CD4-positive, CD25-positive, alpha-beta regulatory T cell (primary cell): ENCODE results near the gene HTR2A. TPM values are rescaled to one million over a fixed set of nuclear protein-coding genes. Genes with fewer than 3 reads are reported as not detected.

Experiments
- ATAC-seq, 2 donors: fragments of 150-1000 bp; cut with Tn5 transposase; one replicate each; pipeline ENCODE4 v1.10.0; 2021; ENCODE audit warnings: low read depth in 2 of 2, moderate number of reproducible peaks in 2 of 2, moderate library complexity in 1 of 2
- DNase-seq, 3 donors: peaks; one replicate each; pipeline versions ENCODE4 v3.0.0 to v3.0.0-alpha.2; 2012 to 2022; ENCODE audit warnings: mixed read lengths in 1 of 3
- H3K27ac ChIP-seq: one replicate; pipeline ENCODE4 v1.7.0; 2013; ENCODE audit warnings: mild to moderate bottlenecking, low read length; ENCODE audit not compliant: insufficient read depth, poor library complexity, severe bottlenecking
- H3K27me3 ChIP-seq: one replicate; pipeline ENCODE4 v1.7.0; 2013; ENCODE audit warnings: low read length; ENCODE audit not compliant: control insufficient read depth, insufficient read depth
- H3K36me3 ChIP-seq: one replicate; pipeline ENCODE4 v1.7.0; 2013; ENCODE audit warnings: mild to moderate bottlenecking, low read length, moderate library complexity; ENCODE audit not compliant: control insufficient read depth, insufficient read depth
- H3K4me1 ChIP-seq: 2 replicates; pipeline ENCODE4 v1.7.0; 2013; ENCODE audit warnings: mild to moderate bottlenecking, low read length; ENCODE audit not compliant: insufficient read depth, control insufficient read depth, poor library complexity, severe bottlenecking
- H3K4me3 ChIP-seq: one replicate; pipeline ENCODE4 v1.7.0; 2013; ENCODE audit warnings: low read depth, mild to moderate bottlenecking, low read length, moderate library complexity
- H3K9me3 ChIP-seq, 2 experiments: 1 replicate in 1 of 2; 2 replicates in 1 of 2; pipeline ENCODE4 v1.7.0; 2013; ENCODE audit warnings: low read length in 2 of 2, mild to moderate bottlenecking in 1 of 2, moderate library complexity in 1 of 2; ENCODE audit not compliant: control insufficient read depth in 2 of 2
- H3K27ac Mint-ChIP-seq, 3 donors: one replicate each; pipeline ENCODE4 v1.8.0; 2020 to 2022; ENCODE audit warnings: mild to moderate bottlenecking in 3 of 3, mixed read lengths in 3 of 3, moderate library complexity in 2 of 3
- H3K27me3 Mint-ChIP-seq: one replicate; pipeline ENCODE4 v1.8.0; 2022; ENCODE audit warnings: mild to moderate bottlenecking, mixed read lengths
- H3K36me3 Mint-ChIP-seq: one replicate; pipeline ENCODE4 v1.8.0; 2020; ENCODE audit warnings: mixed read lengths
- H3K4me1 Mint-ChIP-seq, 4 donors: one replicate each; pipeline ENCODE4 v1.8.0; 2020 to 2022; ENCODE audit warnings: mixed read lengths in 4 of 4, mild to moderate bottlenecking in 1 of 4
- H3K4me3 Mint-ChIP-seq, 4 donors: one replicate each; pipeline ENCODE4 v1.8.0; 2020 to 2022; ENCODE audit warnings: mild to moderate bottlenecking in 4 of 4, mixed read lengths in 4 of 4, moderate library complexity in 3 of 4
- H3K9me3 Mint-ChIP-seq, 7 donors: one replicate each; pipeline ENCODE4 v1.8.0; 2020 to 2022; ENCODE audit warnings: mixed read lengths in 7 of 7, mild to moderate bottlenecking in 3 of 7, moderate library complexity in 2 of 7
- polyA plus RNA-seq, 4 donors: library from polyadenylated mRNA; unstranded; fragments of 300-500 nt; fragmentation: Illumina TruSeq; gene quantifications; one replicate each; pipeline ENCODE4 v1.2.3, GENCODE V29; 2021
- total RNA-seq: library from RNA; stranded (reverse); gene quantifications from one replicate; pipeline ENCODE4 v1.2.3, GENCODE V29; 2022

Gene HTR2A
- total RNA-seq: not detected
- polyA plus RNA-seq: not detected

GRCh38 chr13:46896341-46897137 lies at the start of gene HTR2A:
TSS of gene HTR2A (minus strand) at chr13:46897053. CDS start at chr13:46895906, 1,147 bp downstream.
- H3K27ac Mint-ChIP-seq: peak within 1 kb of the TSS in 1 of 3 donors; percentile 12
- Histone ChIP-seq H3K27me3 (peaks cover 24% of the 10 kb centered on the region), H3K4me1 (peaks cover 10% of the 10 kb centered on the region), H3K4me3 (no peak within 1 kb of the TSS), H3K9me3 (no peaks in the 10 kb centered on the region), H3K36me3 (no peaks in the 10 kb centered on the region), H3K27ac (no peak within 1 kb of the TSS)
- H3K4me3 Mint-ChIP-seq: peak within 1 kb of the TSS in 2 of 4 donors; percentile 41 to 70
- peaks cover 0 to 1% (median 0%) of the 10 kb centered on the region in 7 donors for H3K9me3 Mint-ChIP-seq
- no peak for ATAC-seq
- no peaks in the 10 kb centered on the region for H3K36me3 Mint-ChIP-seq
- no peak for DNase-seq
- peaks cover 63% of the 10 kb centered on the region for H3K27me3 Mint-ChIP-seq
- peaks cover 0 to 22% (median 10%) of the 10 kb centered on the region in 4 donors for H3K4me1 Mint-ChIP-seq

- H3K27me3 ChIP-seq: peaks cover 3% of the 10 kb centered on the region
- no peak for DNase-seq
- no peak overlapping the region for H3K27ac ChIP-seq
- Mint-ChIP-seq H3K9me3 (peaks cover 0 to 17% (median 4%) of the 10 kb centered on the region in 7 donors), H3K27me3 (no peaks in the 10 kb centered on the region), H3K4me1 (no peaks in the 10 kb centered on the region), H3K27ac (no peak overlapping the region), H3K4me3 (no peak overlapping the region), H3K36me3 (no peaks in the 10 kb centered on the region)
- no peak overlapping the region for H3K4me3 ChIP-seq
- H3K9me3 ChIP-seq: peaks cover 0 to 3% of the 10 kb centered on the region in 2 experiments
- no peaks in the 10 kb centered on the region for H3K4me1 ChIP-seq
- ATAC-seq: no peak
- no peaks in the 10 kb centered on the region for H3K36me3 ChIP-seq
Measured at GRCh38 chr13:46936525-46936924, 39.7 kb upstream of the HTR2A start.

GRCh38 chr13:46934749-46935148 lies 37.9 kb upstream of the HTR2A start:
- Histone ChIP-seq H3K4me1 (no peaks in the 10 kb centered on the region), H3K27me3 (peaks cover 3% of the 10 kb centered on the region), H3K27ac (no peak overlapping the region), H3K9me3 (peaks cover 0 to 3% of the 10 kb centered on the region in 2 experiments), H3K4me3 (no peak overlapping the region), H3K36me3 (no peaks in the 10 kb centered on the region)
- no peak for DNase-seq
- H3K4me1 Mint-ChIP-seq: no peaks in the 10 kb centered on the region
- H3K27ac Mint-ChIP-seq: no peak overlapping the region
- ATAC-seq: no peak
- no peaks in the 10 kb centered on the region for H3K27me3 Mint-ChIP-seq
- H3K9me3 Mint-ChIP-seq: peaks cover 0 to 17% (median 4%) of the 10 kb centered on the region in 7 donors
- no peaks in the 10 kb centered on the region for H3K36me3 Mint-ChIP-seq
- H3K4me3 Mint-ChIP-seq: no peak overlapping the region

- Histone ChIP-seq H3K36me3 (no peaks in the 10 kb centered on the region), H3K27ac (no peak overlapping the region), H3K9me3 (no peaks in the 10 kb centered on the region), H3K4me1 (no peaks in the 10 kb centered on the region), H3K4me3 (no peak overlapping the region), H3K27me3 (no peaks in the 10 kb centered on the region)
- no peak for DNase-seq
- no peak for ATAC-seq
- H3K4me3 Mint-ChIP-seq: no peak overlapping the region
- no peaks in the 10 kb centered on the region for H3K4me1 Mint-ChIP-seq
- H3K9me3 Mint-ChIP-seq: peaks cover 0 to 3% (median 0%) of the 10 kb centered on the region in 7 donors
- H3K27me3 Mint-ChIP-seq: no peaks in the 10 kb centered on the region
- no peaks in the 10 kb centered on the region for H3K36me3 Mint-ChIP-seq
- no peak overlapping the region for H3K27ac Mint-ChIP-seq
Measured at GRCh38 chr13:46926916-46927590, 30.2 kb upstream of the HTR2A start.

GRCh38 chr13:46925486-46925885 lies 28.6 kb upstream of the HTR2A start:
- no peaks in the 10 kb centered on the region for H3K36me3 Mint-ChIP-seq
- H3K4me1 ChIP-seq: no peaks in the 10 kb centered on the region
- no peak for DNase-seq

GRCh38 chr13:46914341-46914740 lies 17.5 kb upstream of the HTR2A start:
- no peak overlapping the region for H3K4me3 ChIP-seq
- no peak overlapping the region for H3K27ac ChIP-seq
- no peaks in the 10 kb centered on the region for H3K36me3 ChIP-seq
- H3K4me1 ChIP-seq: no peaks in the 10 kb centered on the region
- no peak for DNase-seq
- Mint-ChIP-seq H3K9me3 (peaks cover 0 to 5% (median 0%) of the 10 kb centered on the region in 7 donors), H3K27me3 (peaks cover 7% of the 10 kb centered on the region), H3K27ac (no peak overlapping the region), H3K36me3 (no peaks in the 10 kb centered on the region), H3K4me3 (no peak overlapping the region), H3K4me1 (no peaks in the 10 kb centered on the region)
- peaks cover 9% of the 10 kb centered on the region for H3K27me3 ChIP-seq
- no peaks in the 10 kb centered on the region for H3K9me3 ChIP-seq
- no peak for ATAC-seq

More at GRCh38 chr13:46925486-46925885, 28.6 kb upstream of the HTR2A start:
- H3K36me3 ChIP-seq: no peaks in the 10 kb centered on the region
- no peak for ATAC-seq
- Mint-ChIP-seq H3K27me3 (no peaks in the 10 kb centered on the region), H3K9me3 (no peaks in the 10 kb centered on the region), H3K27ac (no peak overlapping the region), H3K4me1 (no peaks in the 10 kb centered on the region), H3K4me3 (no peak overlapping the region)
- no peak overlapping the region for H3K4me3 ChIP-seq
- no peaks in the 10 kb centered on the region for H3K27me3 ChIP-seq
- no peaks in the 10 kb centered on the region for H3K9me3 ChIP-seq
- H3K27ac ChIP-seq: no peak overlapping the region

- Mint-ChIP-seq H3K4me1 (no peaks in the 10 kb centered on the region), H3K9me3 (peaks cover 0 to 5% (median 0%) of the 10 kb centered on the region in 7 donors), H3K36me3 (no peaks in the 10 kb centered on the region), H3K4me3 (no peak overlapping the region), H3K27ac (no peak overlapping the region), H3K27me3 (peaks cover 7% of the 10 kb centered on the region)
- no peaks in the 10 kb centered on the region for H3K36me3 ChIP-seq
- H3K4me3 ChIP-seq: no peak overlapping the region
- no peak overlapping the region for H3K27ac ChIP-seq
- no peaks in the 10 kb centered on the region for H3K4me1 ChIP-seq
- DNase-seq (no peak), ATAC-seq (no peak)
- no peaks in the 10 kb centered on the region for H3K9me3 ChIP-seq
- peaks cover 9% of the 10 kb centered on the region for H3K27me3 ChIP-seq
Measured at GRCh38 chr13:46913757-46914156, 16.9 kb upstream of the HTR2A start.
